Caco-2 (cell line): ENCODE measurements around the gene MICU1. TPM values are rescaled to one million over a fixed set of nuclear protein-coding genes. Genes with fewer than 3 reads are reported as not detected.
A peak's percentile ranks its signal among the peaks of the same experiment; 100 is the strongest.

Experiments
- BruUV-seq: library from RNA; stranded (reverse); fragments of 400-500 nt; replicated peaks from 2 replicates; lab custom pipeline; 2021; lab: Mats Ljungman, UMichigan
- CTCF ChIA-PET: fragments of 300-600 bp; sonication (Branson Sonifier 250); formaldehyde crosslinking; loops from one replicate; lab custom pipeline; 2022; ENCODE audit warnings: antibody characterized with exemption; lab: Charles Lee
- POLR2A ChIA-PET: fragments of 300-600 bp; sonication (Branson Sonifier 250); formaldehyde crosslinking; loops from one replicate; lab custom pipeline; 2022; ENCODE audit warnings: antibody characterized with exemption; lab: Charles Lee
- DNase-seq, 2 experiments: peaks; one replicate each; pipeline versions ENCODE4 v3.0.0 to v3.0.0-alpha.2; 2020 to 2022
- H3K27me3 ChIP-seq: replicated peaks from 2 replicates; pipeline ENCODE4 v1.6.0; 2011; ENCODE audit warnings: low read length; ENCODE audit not compliant: control insufficient read depth, insufficient read depth
- H3K36me3 ChIP-seq: 2 replicates; pipeline ENCODE4 v1.5.1; 2011; ENCODE audit warnings: low read length; ENCODE audit not compliant: control insufficient read depth, insufficient read depth
- H3K4me1 ChIP-seq: fragments of 250-450 bp; sonication (Bioruptor Pico); 2 replicates; pipeline ENCODE4 v1.5.1; 2020; ENCODE audit warnings: mild to moderate bottlenecking
- H3K4me3 ChIP-seq: 2 replicates; pipeline ENCODE4 v1.5.1; 2011; ENCODE audit warnings: low read depth, mild to moderate bottlenecking, control low read depth, low read length
- H3K9me3 ChIP-seq: fragments of 250-450 bp; sonication (Bioruptor Pico); 2 replicates; pipeline ENCODE4 v1.5.1; 2020; ENCODE audit warnings: mild to moderate bottlenecking, moderate library complexity
- H3K27ac Mint-ChIP-seq: one replicate; pipeline ENCODE4 v1.8.0; 2022; ENCODE audit warnings: mixed read lengths; ENCODE audit not compliant: unreplicated experiment
- H3K27me3 Mint-ChIP-seq: one replicate; pipeline ENCODE4 v1.8.0; 2022; ENCODE audit warnings: mixed read lengths; ENCODE audit not compliant: insufficient read depth, unreplicated experiment
- H3K36me3 Mint-ChIP-seq: one replicate; pipeline ENCODE4 v1.8.0; 2022; ENCODE audit warnings: mild to moderate bottlenecking, mixed read lengths; ENCODE audit not compliant: insufficient read depth, unreplicated experiment
- H3K4me1 Mint-ChIP-seq: one replicate; pipeline ENCODE4 v1.8.0; 2022; ENCODE audit warnings: low read depth, mixed read lengths; ENCODE audit not compliant: unreplicated experiment
- H3K4me3 Mint-ChIP-seq: one replicate; pipeline ENCODE4 v1.8.0; 2022; ENCODE audit warnings: mild to moderate bottlenecking, moderate library complexity, mixed read lengths; ENCODE audit not compliant: unreplicated experiment
- H3K9me3 Mint-ChIP-seq: one replicate; pipeline ENCODE4 v1.8.0; 2022; ENCODE audit warnings: mixed read lengths; ENCODE audit not compliant: unreplicated experiment
- CTCF ChIP-seq, 2 experiments: fragments of 200-600 bp in 1 of 2; IDR thresholded peaks; 1 replicate in 1 of 2; 2 replicates in 1 of 2; pipeline versions ENCODE4 v1.5.1 to v1.8.0; 2011 to 2022; ENCODE audit warnings: antibody characterized with exemption in 1 of 2, control low read depth in 1 of 2, inconsistent platforms in 1 of 2, low read depth in 1 of 2, low read length in 1 of 2, mild to moderate bottlenecking in 1 of 2, moderate library complexity in 1 of 2; ENCODE audit not compliant: insufficient read depth in 1 of 2, severe bottlenecking in 1 of 2, unreplicated experiment in 1 of 2
- intact Hi-C: fragments of 100-400 bp; cut with micrococcal nuclease; formaldehyde crosslinking; loops from one replicate; pipeline ENCODE4 v1.10.0; 2022; ENCODE audit not compliant: unreplicated experiment
- total RNA-seq: library from RNA; stranded (reverse); gene quantifications from 2 replicates; pipeline ENCODE4 v1.2.3, GENCODE V29; 2022

MICU1 gene
- total RNA-seq, 1 experiment from 2014 or later, result 83.2 TPM

GRCh38 chr10:72322030-72322279, 303.9 kb downstream of the MICU1 start:
- ChIA-PET POLR2A (interaction anchor here (0.6 to 4.2 kb wide), 8 partner anchors 10 to 151 kb away, joined by 3 to 127 read pairs (median 7); partner anchors contain the start of genes ASCC1 and DDIT4), CTCF (interaction anchor here (0.6 to 2.7 kb wide), 6 partner anchors 13 to 61 kb away, joined by 4 to 17 read pairs (median 7); no protein-coding TSS in a partner anchor)
- H3K4me1 Mint-ChIP-seq, result peaks cover 49% of the 10 kb centered on the region
- H3K9me3 Mint-ChIP-seq, result no peaks in the 10 kb centered on the region
- Histone ChIP-seq H3K27me3 (no peaks in the 10 kb centered on the region), H3K9me3 (no peaks in the 10 kb centered on the region), H3K4me3 (no peak overlapping the region), H3K36me3 (no peaks in the 10 kb centered on the region), H3K4me1 (peaks cover 44% of the 10 kb centered on the region)
- H3K4me3 Mint-ChIP-seq, result no peak overlapping the region
- no TSS peak for BruUV-seq
- no peak for TF ChIP-seq CTCF (IDR thresholded peaks at IDR 0.05; ENCODE audit: insufficient read depth in 1 of 2, low read depth in 1 of 2, low read length in 1 of 2, severe bottlenecking in 1 of 2, unreplicated experiment in 1 of 2)
- peaks cover 22% of the 10 kb centered on the region for H3K36me3 Mint-ChIP-seq
- no peaks in the 10 kb centered on the region for H3K27me3 Mint-ChIP-seq
- intact Hi-C loops, result no loop called here
- no peak for DNase-seq
- peak overlapping the region; percentile 99 for H3K27ac Mint-ChIP-seq

DNA sequence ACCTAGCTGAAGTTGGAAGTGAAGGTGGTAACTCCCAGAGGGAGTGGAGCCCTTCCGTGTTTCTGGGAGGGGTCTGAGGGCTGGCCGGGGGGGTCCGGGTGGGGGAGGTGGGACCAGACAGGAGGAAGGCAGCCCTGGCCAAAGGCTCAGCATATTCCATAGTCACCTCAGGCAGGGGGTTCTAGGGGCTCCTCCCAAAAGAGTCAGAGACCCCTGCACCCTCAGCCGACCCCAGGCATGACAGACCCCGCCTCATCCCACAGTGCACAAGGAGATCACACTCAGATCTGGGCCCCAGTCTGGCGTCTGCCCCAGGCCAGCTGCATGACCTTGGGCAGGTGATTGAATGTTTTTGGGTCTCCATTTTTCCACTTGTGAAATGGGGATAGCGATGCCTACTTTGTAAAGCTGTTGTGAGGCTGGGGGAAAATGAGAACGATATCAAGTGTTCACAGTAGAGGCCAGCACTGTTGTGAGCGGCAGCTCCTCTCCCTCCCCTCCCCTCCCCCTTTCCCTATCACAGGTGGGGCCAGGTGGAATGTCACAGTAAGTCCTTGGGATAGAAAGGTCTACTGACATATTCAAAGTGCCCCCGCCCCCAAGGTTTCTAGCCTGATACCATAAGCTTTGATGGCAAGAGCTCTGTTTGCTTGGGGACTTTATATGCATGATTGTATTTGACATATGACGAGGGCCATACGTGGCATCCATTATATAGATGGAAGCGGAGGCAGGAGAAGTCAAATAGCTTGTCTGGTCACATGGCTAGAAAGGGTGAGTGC, 304.4 kb downstream of the MICU1 start:
- Histone ChIP-seq H3K9me3 (no peaks in the 10 kb centered on the region), H3K36me3 (no peaks in the 10 kb centered on the region), H3K4me3 (no peak overlapping the region), H3K4me1 (peaks cover 44% of the 10 kb centered on the region), H3K27me3 (no peaks in the 10 kb centered on the region)
- TSS peak; percentile 71 for BruUV-seq
- peak overlapping the region; percentile 99 for H3K27ac Mint-ChIP-seq
- POLR2A ChIA-PET, result interaction anchor here (0.5 to 4.2 kb wide), 20 partner anchors 10 to 1446 kb away, joined by 3 to 127 read pairs (median 5); partner anchors contain the start of genes ANAPC16, ASCC1, DDIT4 and MCU
- peaks cover 49% of the 10 kb centered on the region for H3K4me1 Mint-ChIP-seq
- intact Hi-C loops, result loop anchor here (1.0 kb wide), 3 partner anchors 44 to 61 kb away; partner anchors contain the start of gene DDIT4
- CTCF ChIA-PET, result interaction anchor here (0.6 to 2.7 kb wide), 10 partner anchors 13 to 273 kb away, joined by 4 to 17 read pairs (median 6); partner anchors contain the start of genes ANAPC16 and ASCC1
- H3K36me3 Mint-ChIP-seq, result peaks cover 17% of the 10 kb centered on the region
- TF ChIP-seq CTCF (IDR thresholded peaks at IDR 0.05; ENCODE audit: insufficient read depth in 1 of 2, low read depth in 1 of 2, low read length in 1 of 2, severe bottlenecking in 1 of 2, unreplicated experiment in 1 of 2), result no peak
- peak; percentile 74 to 84 for DNase-seq
- H3K9me3 Mint-ChIP-seq, result no peaks in the 10 kb centered on the region
- peak overlapping the region; percentile 64 for H3K4me3 Mint-ChIP-seq
- H3K27me3 Mint-ChIP-seq, result no peaks in the 10 kb centered on the region

DNA sequence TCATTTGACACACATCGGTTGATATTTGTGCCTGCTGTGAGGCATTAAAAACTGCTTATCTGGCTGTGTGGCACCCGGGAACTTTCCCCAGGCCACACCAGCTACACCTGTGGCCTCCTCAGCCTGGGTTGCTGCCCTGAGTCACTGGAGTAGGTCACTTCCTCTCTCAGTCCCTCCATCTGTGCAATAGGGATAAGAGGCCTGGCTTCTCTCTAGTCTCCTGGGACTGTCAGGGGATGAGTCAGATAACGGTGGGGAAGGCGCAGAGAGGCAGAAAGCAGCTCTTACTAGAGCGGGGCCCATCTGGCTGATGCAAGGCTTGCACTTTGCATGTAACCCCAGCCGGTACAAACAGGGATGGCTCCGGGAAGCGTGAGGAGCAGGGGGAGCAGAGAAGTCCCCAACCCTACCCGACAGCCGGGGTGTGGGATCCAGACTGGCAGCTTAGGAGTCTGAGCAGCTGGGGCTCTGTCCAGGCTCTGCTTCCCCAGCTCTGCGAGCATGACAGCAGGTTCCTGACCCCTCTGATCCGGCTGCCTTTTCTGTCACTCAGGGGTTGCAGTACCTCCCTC, 305.1 kb downstream of the MICU1 start:
- TF ChIP-seq CTCF (IDR thresholded peaks at IDR 0.05; ENCODE audit: insufficient read depth in 1 of 2, low read depth in 1 of 2, low read length in 1 of 2, severe bottlenecking in 1 of 2, unreplicated experiment in 1 of 2), result no peak
- peak; percentile 91 to 98 for DNase-seq
- Histone ChIP-seq H3K4me3 (no peak overlapping the region), H3K36me3 (no peaks in the 10 kb centered on the region), H3K4me1 (peaks cover 44% of the 10 kb centered on the region), H3K9me3 (no peaks in the 10 kb centered on the region), H3K27me3 (no peaks in the 10 kb centered on the region)
- peak overlapping the region; percentile 64 for H3K4me3 Mint-ChIP-seq
- no peaks in the 10 kb centered on the region for H3K9me3 Mint-ChIP-seq
- ChIA-PET POLR2A (interaction anchor here (0.5 to 4.2 kb wide), 20 partner anchors 9 to 1446 kb away, joined by 3 to 127 read pairs (median 4); partner anchors contain the start of genes ANAPC16, ASCC1, DDIT4 and MCU), CTCF (interaction anchor here (0.5 to 2.7 kb wide), 10 partner anchors 12 to 423 kb away, joined by 3 to 17 read pairs (median 6); partner anchors contain the start of genes ANAPC16 and ASCC1)
- peak overlapping the region; percentile 99 for H3K27ac Mint-ChIP-seq
- peaks cover 49% of the 10 kb centered on the region for H3K4me1 Mint-ChIP-seq
- H3K36me3 Mint-ChIP-seq, result peaks cover 13% of the 10 kb centered on the region
- BruUV-seq, result no TSS peak
- intact Hi-C loops, result loop anchor here (1.0 kb wide), 3 partner anchors 43 to 60 kb away; partner anchors contain the start of gene DDIT4
- no peaks in the 10 kb centered on the region for H3K27me3 Mint-ChIP-seq
